ENCODE data around the gene GINS2. TPM values are rescaled to one million over a fixed set of nuclear protein-coding genes. Genes with fewer than 3 reads are reported as not detected.

Gene GINS2
- total RNA-seq, 1 experiment from 2014 or later = 52.7 TPM

DNA sequence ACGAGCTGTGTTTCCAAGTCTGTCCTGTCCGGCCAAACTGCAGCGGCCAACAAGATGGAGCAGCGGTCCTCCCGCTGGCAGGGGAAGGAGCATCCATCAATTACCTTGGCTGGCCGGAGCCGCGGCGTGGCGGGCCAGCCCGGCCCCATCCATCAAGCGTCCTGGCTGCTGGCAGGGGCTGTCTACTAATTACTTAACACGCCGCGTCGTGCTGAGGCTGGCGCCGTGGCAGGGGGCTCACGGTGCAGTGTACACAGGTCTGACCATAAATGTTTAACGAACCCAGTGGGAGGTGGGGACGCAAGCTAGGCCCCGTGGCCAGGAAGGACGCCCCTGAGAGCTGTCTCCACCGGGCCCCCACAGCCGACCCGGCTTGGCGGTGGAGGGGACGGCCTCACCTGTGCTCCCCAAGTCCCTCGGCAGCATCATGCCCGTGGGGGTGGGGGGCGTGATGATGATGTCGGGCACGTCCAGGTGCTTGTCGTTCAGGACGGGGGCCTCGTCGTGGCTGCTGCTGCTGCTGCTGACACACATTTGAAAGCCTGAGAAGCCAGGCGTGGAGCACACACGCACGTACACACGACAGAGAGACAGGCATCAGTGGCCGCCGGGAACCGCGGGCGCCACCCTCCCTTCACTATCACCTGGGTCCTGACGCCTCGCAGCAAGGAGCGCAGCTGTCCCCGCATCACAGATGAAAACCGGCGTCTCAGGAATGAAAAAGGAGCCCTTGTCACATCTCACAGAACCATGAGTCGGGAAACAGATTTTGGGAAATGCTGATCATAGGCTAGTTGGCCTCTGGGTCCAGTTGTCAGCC, 21.2 kb upstream of the GINS2 start:
- no peak overlapping the region for H4K5ac ChIP-seq (ENCODE audit: insufficient read length, low read depth, low read length)
- no peak overlapping the region for H3T11ph ChIP-seq (ENCODE audit: low read length)
- H2BK12ac ChIP-seq (ENCODE audit: insufficient read length, low read depth, low read length) = no peak overlapping the region
- no peak overlapping the region for H2BK15ac ChIP-seq (ENCODE audit: low read depth, low read length)
- no peaks in the 10 kb centered on the region for H3K27me3 ChIP-seq (ENCODE audit: insufficient read depth, low read length)
- WGBS (ENCODE audit: extremely low coverage, insufficient read length, low lambda C conversion rate) = no CpG with 5 or more reads among the region's 53 CpGs
- H2AK5ac ChIP-seq (ENCODE audit: insufficient read length, low read length) = no peak overlapping the region
- peaks cover 5 to 8% of the 10 kb centered on the region in 2 experiments for H3K9me3 Mint-ChIP-seq
- no peak overlapping the region for H3K4me3 Mint-ChIP-seq
- no peaks in the 10 kb centered on the region for H3K79me2 ChIP-seq (ENCODE audit: insufficient read depth, low read length)
- H2BK5ac ChIP-seq (ENCODE audit: insufficient read length, low read length) = no peak overlapping the region
- H3K9ac ChIP-seq (ENCODE audit: extremely low read depth, insufficient read length, low read length) = no peak overlapping the region
- TF ChIP-seq, protein P1, sequence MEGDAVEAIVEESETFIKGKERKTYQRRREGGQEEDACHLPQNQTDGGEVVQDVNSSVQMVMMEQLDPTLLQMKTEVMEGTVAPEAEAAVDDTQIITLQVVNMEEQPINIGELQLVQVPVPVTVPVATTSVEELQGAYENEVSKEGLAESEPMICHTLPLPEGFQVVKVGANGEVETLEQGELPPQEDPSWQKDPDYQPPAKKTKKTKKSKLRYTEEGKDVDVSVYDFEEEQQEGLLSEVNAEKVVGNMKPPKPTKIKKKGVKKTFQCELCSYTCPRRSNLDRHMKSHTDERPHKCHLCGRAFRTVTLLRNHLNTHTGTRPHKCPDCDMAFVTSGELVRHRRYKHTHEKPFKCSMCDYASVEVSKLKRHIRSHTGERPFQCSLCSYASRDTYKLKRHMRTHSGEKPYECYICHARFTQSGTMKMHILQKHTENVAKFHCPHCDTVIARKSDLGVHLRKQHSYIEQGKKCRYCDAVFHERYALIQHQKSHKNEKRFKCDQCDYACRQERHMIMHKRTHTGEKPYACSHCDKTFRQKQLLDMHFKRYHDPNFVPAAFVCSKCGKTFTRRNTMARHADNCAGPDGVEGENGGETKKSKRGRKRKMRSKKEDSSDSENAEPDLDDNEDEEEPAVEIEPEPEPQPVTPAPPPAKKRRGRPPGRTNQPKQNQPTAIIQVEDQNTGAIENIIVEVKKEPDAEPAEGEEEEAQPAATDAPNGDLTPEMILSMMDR (conservative IDR thresholded peaks at IDR 0.05) = no peak
- H3K23ac ChIP-seq (ENCODE audit: insufficient read length, low read depth, low read length) = no peak overlapping the region
- H3K4me2 ChIP-seq (ENCODE audit: insufficient read depth, insufficient read length, low read length) = no peak overlapping the region
- no peak overlapping the region for H2BK20ac ChIP-seq (ENCODE audit: low read depth, low read length, poor library complexity, severe bottlenecking)
- H3K18ac ChIP-seq (ENCODE audit: insufficient read length, low read depth, low read length) = no peak overlapping the region
- H4K91ac ChIP-seq (ENCODE audit: insufficient read length, low read depth, low read length) = no peak overlapping the region
- H3K4me1 ChIP-seq (ENCODE audit: insufficient read depth, low read length) = peaks cover under 1% of the 10 kb centered on the region; the same call in 1 of the 2 replicates
- H3K14ac ChIP-seq (ENCODE audit: insufficient read depth, low read length) = no peak overlapping the region; the same call in 1 of the 2 replicates
- no peaks in the 10 kb centered on the region for H3K23me2 ChIP-seq (ENCODE audit: insufficient read length, low read depth, low read length, poor library complexity, severe bottlenecking)
- H2AFZ ChIP-seq (ENCODE audit: low read length) = no peak overlapping the region
- no peaks in the 10 kb centered on the region for H3K79me1 ChIP-seq (ENCODE audit: insufficient read depth, low read depth, low read length, poor library complexity, severe bottlenecking)
- H3K4ac ChIP-seq (ENCODE audit: low read depth, low read length) = no peak overlapping the region
- no peak overlapping the region for H4K8ac ChIP-seq (replicated peaks; ENCODE audit: insufficient read length, low read depth, low read length)
- H3K27me3 Mint-ChIP-seq (ENCODE audit: low read depth) = peaks cover 6% of the 10 kb centered on the region
- peaks cover 7% of the 10 kb centered on the region for H3K9me3 ChIP-seq (ENCODE audit: control insufficient read depth, low read depth, low read length)
- peaks cover 6 to 13% (median 10%) of the 10 kb centered on the region in 3 experiments; a peak in 5 of 7 replicates for H3K36me3 Mint-ChIP-seq (ENCODE audit: insufficient read depth in 1 of 3, low read depth in 3 of 3)
- peak overlapping the region in 1 of 3 experiments; percentile 21; a peak in 1 of 7 replicates for H3K27ac Mint-ChIP-seq
- peaks cover 15 to 21% of the 10 kb centered on the region in 2 experiments for H3K4me1 Mint-ChIP-seq
- H2BK120ac ChIP-seq (ENCODE audit: low read depth, low read length, poor library complexity, severe bottlenecking) = no peak overlapping the region
- no peak for DNase-seq
- H3K56ac ChIP-seq (ENCODE audit: insufficient read length, low read depth, low read length) = no peak overlapping the region
- no peaks in the 10 kb centered on the region for H4K20me1 ChIP-seq (ENCODE audit: control insufficient read depth, insufficient read depth, insufficient read length)
- H3K27ac ChIP-seq (ENCODE audit: insufficient read length, low read depth, low read length) = no peak overlapping the region
